ENCODE results near the gene KLC3.
"Not testable (repeated sequence)": the region's sequence is repeated elsewhere in the genome, so short reads cannot be mapped to it uniquely, and the experiment has no call there.

The KLC3 gene

DNA sequence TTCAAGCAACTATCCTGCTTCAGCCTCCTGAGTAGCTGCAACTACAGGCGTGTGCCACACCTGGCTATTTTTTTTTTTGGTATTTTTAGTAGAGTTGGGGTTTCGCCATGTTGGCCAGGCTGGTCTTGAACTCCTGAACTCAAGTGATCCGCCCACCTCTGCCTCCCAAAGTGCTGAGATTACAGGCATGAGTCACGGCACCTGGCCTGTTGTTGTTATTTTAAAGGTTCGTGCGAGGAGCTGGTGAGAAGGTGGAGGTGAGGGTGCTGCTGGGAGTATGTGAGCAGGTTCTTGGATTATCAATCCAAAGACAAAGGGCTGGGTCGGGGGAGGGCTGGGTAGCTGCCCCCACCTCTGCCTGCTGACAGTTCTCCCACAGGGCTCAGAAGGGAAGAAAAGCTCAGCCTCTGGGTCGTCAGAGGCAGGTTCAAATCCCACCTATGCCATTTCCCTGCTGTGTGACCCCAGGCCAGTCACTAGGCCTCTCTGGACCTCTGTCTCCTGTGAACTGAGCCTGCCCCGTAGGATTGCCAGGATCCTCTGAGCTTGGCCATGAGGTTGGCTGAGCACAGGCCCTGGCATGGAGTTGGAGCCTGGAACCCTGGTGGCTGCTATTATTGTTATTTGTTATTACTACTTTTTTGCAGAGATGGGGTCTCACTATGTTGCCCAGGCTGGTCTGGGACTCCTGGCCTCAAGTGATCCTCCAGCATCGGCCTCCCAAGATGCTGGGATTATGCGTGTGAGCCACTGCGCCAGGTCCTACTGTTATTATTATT is 19.4 kb upstream of the KLC3 start:
- DNase-seq: no peak

DNA sequence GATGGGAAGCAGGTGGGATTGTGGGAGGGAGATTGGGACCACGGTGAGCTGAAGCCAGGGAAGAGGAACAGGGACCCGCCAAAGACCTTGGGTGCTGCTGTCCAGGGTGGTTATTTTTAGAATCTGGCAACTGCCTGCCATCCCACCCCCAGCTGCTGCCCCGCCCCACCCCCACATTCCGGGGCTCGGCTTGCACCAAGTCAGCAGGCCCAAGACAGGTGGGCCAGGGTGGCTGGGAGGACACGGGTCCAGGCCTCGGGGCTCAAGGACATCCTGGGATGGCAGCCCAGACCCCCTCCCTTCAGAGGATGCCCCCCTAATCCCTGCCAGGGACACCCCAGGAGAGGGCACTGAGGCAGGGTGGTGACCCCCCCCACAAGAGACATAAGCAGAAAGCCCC is 18.7 kb upstream of the KLC3 start:
- no peak for DNase-seq

DNA sequence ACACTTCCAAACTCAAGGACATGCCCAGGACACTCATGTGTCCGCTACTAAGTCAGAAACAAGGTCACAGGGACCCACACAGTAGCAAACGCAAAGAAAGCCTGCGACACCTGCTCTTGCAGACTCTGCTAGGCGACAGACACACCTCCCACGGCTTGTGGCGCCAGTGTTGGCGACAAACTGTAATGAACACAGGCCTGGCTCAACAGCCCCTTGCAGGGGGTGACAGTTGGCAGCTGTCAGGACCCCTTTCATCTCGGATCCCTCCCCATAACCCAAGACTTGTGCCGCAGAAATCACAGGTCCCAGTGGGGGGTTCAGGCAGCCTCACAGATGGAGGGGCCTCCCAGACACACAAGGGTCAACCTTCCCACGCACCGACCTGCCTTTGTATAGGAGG is 18.2 kb upstream of the KLC3 start:
- no peak for DNase-seq

DNA sequence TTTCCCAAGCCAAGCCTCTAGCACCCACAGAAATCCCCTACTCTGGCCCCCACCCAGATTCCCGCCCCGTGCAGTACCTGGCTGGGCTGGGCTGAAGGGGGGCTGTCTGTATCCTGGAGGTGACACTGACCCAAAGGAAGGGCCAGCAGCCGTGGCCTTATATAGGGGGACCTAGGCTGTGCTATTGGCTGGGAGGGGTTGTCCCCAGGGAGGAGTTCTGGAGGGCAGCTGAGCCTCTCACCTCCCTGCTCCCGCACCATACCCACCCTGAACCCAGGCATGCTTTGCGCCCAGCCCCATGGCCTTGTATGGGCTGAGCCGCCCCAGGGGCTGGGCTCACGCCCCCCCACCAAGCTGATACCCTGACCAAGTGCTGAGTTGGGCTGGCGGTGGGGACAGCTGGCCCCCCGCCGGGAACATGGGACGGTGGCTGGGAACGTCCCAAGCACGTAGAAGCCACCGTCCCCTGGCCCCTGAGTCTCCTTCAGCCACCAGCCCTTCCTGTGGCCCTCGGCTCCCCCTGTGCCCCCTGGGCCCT is 17.7 kb upstream of the KLC3 start, which contains the start of gene CKM:
TSS of gene CKM (minus strand) at position 132 of the 538 bp plus-strand sequence. CDS start 3,162 bp downstream, outside the sequence.
- no peak for DNase-seq

DNA sequence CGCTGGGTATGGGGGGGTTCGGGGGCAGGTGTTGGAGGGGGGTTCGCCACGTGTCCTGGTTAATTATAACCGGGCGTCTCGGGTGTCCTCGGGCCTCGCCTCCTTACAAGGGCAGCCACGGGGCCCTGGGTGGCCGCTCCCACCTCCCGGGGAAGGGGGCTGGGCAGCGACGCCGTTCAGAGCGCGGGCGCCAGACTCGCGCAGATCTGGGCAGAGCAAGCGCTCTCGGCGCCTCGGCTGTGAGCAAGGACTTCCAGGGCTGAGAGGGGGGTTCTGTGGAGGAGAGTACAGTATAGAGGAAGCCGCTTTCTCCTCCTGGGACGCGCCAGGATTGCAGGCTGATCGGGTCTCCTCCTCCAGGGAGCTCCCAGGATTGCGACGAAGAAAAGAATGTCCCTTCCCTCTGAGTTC is 16.9 kb upstream of the KLC3 start:
- DNase-seq: no peak

DNA sequence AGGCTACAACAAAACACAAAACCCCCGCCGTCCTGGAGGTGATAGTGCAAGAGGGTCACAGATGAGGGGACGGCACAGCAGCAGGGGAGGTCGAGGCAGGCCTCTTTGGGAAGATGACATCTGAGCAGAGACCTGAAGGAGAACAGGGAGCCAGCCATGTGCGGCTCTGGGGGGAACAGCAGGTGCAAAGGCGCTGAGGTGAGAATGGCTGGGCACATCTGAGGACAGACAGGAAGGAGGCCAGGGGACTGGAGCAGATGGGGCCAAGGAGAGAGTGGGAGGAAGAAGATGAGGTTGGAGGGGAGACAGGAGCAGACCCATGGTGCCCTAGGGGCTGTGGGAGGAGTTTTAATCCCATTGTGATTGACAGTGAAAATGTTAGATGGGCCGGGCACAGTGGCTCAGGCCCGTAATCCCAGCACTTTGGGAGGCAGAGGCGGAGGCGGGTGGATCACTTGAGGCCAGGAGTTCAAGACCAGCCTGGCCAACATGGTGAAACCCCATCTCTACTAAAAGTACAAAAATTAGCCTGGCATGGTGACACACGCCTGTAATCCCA is 16.1 kb upstream of the KLC3 start:
- DNase-seq: no peak

DNA sequence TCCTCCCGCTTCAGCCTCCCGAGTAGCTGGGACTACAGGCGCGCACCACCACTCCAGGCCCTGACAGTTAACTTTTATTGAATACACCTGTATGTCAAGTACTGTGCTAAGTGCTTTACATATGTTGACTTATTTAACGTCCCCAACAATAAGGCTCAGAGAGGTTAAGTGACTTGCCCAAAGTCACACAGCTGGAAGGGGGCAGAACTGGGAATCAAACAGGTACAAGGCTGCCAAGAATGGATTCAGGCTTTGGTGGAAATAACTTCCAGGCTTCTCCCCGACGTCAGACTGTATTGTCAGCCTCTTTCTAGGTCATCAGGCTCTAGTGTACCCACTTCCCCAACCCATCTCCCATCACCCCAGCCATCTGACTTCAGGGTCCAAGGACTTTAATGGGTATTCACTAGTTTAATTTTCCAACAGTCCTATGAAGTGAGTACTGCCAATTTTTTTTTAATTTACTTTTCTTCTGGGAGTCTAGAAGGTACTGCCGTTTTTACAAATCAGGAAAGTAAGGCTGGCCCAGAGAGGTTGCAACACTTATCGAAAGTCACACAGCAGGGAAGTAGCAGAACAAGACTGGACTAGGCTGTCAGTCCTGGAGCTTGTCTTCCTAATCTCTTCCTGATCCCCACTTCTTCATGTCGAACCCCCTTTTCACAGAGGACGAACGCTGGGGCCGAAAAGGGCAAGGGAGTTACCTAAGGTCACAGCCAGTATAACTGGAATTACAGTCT is 13.0 kb upstream of the KLC3 start:
- no peak for DNase-seq

DNA sequence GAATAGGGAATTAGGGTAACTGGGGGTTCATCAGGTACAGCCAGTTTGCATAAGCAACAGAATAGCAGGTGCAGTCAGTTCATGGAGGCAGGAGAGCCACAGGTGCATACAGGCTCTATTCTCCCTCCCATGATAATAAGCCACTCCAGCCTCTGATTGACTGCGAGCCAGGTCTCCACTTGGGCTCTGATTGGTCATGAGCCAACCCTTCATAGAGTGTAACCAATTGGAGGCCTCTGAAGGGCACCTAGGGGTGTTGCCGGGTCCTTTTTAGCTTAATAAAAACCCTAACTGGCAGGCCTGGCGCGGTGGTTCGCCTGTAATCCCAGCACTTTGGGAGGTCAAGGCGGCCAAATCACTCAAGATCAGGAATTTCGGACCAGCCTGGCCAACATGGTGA is 9.1 kb upstream of the KLC3 start:
- DNase-seq: no peak

DNA sequence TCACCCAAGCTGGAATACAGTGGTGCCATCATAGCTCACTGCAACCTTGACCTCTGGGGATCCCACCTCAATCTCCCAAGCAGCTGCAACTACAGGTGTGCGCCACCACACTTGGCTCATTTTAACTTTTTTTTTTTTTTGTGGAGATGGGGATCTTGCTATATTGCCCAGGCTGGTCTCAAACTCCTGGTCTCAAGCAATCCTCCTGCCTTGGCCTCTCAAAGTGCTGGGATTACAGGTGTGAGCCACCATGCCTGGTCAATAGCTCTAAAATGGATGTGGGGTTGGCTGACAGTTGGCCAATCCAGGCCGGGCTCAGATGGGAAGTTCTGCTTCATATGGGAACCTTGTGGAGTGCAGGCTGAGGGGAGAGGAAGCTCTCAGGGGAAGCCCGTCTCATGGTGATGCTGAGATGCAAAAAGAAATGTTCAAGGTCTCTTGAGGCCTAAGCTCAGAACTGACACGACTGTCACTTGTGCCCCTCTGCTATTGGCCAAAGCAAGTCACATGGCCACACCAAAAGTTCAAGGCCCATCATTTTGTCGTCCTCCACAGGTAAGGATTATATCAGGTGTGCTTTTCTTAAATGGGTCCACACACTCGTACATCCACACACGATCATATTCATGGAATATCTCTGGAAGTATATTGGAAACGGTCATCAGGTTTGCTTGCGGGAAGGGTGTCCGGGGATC is 6.8 kb upstream of the KLC3 start:
- DNase-seq: no peak

DNA sequence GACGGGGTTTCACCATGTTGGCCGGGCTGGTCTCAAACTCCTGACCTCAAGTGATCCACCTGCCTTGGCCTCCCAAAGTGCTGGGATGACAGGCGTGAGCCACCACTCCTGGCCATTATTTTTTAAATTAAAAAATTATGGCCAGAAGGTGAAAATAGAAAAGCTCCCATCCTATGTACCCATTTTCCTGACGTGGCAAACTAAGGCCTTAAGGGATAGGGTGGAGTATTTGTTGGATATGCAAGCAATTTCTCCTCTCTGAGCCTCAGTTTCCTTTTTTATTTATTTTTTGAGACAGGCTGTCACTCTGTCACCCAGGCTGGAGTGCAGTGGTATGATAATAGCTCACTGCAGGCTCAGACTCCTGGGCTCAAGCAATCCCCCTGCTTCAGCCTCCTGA is 5.7 kb upstream of the KLC3 start:
- not testable (repeated sequence) for DNase-seq

DNA sequence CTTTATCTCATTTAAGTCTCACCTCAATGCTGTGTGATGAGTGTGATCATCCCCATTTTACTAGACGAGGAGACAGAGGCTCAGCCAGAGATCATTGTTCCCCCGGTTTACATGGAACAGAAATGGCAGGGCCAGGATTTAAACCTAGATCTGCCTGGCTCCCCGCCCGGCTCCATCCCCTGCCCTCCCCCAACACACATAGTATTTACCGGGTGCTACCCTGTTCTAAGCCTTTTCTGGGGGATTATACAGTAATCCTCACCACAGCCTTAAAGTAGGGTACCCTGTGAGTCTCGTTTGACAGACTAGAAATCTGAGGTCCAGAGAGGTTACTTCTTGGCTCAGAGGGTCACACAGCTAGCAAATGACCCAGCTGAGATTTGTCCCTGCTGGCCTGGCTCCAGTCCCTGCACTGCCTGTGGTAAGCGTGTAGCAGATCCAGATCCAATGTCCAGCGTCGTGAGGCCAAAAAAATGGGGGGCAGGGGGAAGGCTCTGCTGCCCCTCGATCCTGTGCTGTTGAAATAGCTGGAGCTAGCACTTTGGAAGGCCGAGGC is 3.8 kb upstream of the KLC3 start:
- DNase-seq: no peak

DNA sequence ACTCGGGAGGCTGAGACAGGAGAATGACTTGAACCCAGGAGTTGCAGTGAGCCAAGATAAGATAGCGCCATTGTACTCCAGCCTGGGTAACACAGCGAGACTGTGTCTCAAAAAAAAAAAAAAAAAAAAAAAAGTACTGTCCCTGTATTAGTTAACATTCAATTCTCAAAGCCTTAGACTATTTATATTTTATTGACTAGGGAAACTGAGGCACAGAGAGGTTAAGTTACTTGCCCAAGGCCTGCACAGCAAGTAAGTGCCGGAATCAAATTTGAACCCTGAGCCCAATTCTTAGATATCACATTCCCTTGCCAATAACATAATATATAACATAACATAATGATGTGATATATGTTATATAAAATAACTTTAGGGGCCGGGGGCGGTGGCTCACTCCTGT is 921 bp upstream of the KLC3 start:
- DNase-seq: no peak

DNA sequence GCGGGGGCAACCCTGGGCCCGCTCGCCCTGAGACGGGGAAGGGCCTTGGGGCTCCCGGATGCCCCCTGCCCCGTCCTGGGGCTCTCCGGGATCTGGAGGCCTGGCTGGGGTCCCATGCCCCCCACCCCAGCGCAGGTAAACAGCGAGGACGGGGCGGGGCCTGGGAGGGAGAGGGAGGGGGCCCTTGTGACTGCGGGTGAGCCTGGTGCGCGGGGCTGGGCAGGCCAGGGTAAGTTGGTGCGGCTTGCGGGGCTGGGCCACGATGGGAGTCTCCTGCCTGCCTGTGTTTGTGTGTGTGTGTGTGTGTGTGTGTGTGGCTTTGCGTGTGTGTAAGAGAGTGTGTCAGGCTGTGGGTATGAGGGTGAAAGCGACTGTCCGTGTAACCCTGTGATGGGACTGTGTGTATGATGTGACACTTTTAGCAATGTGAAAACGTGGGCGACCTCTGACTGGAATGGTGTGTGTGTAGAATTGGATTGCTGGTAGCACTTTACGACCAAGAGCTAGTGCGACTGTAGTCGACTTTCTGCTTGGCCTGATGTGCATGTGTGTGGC is 426 bp downstream of the KLC3 start:
- no peak for DNase-seq

DNA sequence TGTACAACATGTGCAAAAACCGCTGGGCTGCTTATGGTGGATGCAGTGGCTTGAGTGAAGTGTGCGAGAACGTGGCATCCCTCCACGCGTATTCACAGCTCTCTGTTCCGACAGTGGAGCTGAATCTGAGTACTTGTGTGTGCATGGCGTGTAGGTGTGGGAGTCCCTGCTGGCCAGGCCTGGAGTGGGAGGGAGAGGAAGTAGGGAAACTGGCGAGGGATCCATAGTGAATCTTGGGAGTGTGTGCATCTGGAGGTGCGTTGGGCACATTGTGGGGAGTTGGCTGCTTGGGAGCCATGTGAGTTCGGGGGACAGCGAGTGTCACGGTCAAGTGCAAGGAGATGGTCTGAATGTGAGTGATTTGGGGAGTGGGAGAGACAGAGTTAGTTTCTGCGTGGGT is 2.4 kb downstream of the KLC3 start:
- no peak for DNase-seq

DNA sequence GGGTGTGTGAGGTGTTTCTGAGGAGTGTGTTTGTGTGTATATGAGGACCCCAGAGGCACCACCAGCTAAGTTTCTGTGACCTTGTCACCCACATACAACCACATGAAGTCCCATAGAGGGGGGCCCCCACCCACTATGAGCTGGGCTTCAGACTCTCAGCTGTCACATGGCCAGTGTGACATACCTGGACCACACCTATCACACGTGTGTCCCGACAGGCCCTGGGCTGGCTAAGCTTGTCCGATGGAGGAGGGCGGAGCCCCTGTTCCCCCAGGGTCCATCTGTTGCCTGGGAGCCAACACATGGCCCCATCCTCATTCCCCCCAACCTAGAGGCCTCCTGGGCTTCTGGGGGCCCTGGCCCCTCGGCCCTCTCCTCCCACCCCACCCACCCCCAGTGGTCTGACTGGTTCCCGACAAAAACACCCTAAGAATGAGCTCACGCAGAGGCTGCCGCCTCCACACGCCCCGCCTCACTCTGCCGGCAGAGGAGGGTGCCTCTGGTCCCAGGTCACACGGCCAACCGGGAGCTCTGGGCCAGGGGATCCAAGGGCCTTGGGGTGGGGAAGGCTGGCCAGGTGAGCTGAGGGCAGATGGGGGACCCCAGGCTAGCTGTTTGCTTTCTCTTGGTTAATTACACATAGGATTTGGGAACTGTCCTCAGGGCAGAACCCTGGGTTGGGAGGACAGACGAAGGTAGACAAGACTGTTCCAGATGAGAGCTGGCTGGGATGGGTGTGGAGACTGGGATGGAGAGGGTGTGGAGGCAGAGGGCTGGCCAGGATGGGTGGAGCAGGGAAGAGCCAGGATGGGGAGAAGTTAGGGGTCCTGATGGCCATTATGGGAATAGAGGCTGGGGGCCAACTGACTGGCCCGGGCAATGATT is 4.3 kb downstream of the KLC3 start:
- no peak for DNase-seq

DNA sequence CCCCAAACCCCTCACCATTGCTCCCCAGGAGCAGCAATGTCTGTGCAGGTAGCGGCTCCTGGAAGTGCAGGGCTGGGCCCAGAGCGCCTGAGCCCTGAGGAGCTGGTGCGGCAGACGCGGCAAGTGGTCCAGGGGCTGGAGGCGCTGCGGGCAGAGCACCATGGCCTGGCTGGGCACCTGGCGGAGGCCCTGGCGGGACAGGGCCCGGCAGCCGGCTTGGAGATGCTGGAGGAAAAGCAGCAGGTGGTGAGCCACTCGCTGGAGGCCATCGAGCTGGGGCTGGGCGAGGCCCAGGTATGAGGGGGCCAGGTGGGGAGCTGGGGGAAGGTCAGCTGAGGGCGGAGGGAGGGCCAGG is 4.9 kb downstream of the KLC3 start:
- DNase-seq: no peak

DNA sequence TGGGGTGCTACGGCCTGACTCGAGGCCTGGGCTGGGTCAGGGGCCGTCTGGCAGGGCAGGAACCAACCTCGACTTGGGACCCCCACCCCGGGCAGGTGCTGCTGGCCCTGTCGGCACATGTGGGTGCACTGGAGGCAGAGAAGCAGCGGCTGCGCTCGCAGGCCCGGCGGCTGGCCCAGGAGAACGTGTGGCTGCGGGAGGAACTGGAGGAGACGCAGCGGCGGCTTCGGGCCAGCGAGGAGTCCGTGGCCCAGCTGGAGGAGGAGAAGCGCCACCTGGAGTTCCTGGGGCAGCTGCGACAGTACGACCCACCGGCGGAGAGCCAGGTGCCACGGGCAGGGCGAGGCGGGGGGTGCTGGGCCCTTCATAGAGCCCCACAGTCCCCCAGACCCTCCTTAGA is 5.9 kb downstream of the KLC3 start:
- no peak for DNase-seq

DNA sequence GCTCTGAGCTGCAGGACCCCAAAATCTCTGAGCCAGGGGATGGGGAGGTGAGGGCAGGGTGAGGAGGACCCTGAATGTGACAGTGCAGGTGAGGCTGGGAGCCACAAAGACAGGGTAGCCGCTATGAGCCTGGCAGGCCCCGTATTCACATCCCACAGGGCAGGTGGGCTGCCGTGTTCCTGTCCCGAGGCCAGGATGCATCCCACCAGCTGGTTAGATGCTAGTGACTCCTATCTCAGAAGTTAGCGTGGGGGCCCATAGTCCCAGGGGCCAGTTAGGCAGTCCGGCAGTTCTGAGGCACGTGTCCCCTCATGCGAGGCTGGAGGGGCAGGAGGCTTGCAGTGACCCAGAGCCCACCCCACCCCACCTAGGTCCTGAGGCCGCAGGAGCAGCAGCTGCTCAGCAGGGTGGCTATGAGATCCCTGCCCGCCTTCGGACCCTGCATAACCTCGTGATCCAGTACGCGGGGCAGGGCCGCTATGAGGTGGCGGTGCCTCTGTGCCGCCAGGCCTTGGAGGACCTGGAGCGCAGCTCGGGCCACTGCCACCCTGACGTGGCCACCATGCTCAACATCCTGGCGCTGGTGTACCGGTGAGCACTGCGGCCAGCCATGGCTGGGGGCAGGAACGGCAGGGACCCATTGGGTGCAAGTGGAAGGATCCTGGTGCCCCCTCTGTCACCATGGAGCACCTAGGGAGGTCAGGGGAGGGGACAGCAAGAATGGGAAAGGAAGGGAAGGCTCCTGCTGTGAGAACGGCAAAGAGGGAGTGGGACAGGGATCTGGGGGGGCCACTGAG is 7.2 kb downstream of the KLC3 start:
- DNase-seq: no peak

DNA sequence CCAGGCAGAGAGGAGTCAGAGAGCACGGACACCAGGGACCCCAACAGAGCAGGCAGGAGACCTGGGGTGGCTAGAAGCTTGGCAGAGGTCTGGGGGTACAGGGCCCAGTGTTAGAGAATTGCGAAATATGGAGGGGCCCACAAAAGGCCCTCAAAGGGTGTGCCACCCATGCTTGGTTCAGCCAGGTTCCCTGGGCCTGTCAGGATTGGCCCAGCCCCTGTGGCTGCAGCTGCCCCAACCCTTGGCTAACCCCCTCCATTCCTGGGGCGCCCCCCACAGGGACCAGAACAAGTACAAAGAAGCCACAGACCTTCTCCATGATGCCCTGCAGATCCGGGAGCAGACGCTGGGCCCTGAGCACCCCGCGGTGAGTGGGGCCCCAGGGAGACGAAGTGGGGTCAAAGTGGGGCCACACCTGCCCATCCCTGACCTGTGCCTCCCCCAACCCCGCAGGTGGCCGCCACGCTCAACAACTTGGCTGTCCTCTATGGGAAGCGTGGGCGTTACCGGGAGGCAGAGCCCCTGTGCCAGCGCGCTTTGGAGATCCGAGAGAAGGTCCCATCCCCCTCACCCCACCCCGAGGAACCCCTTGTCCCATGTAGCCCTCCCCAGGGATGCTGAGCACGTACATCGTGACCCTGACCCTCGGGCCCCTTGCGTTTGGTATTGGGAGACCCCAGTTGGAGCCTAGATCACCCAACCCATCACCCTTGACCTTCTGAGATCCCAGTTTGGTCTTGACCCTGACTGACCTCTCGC is 8.0 kb downstream of the KLC3 start:
- no peak for DNase-seq

DNA sequence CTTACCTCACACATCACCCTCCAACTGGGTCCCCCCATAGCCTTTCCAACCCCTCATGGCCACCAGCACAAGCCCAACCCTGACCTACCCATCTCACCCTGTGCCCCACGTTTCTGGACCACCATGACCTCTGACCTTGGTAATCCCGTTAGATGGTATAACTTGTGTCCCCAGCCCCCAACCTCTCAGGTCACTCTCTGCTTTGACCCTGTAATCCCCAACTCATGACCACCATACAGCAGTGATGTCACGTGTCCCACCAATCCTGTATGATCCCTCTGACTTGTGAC is 8.5 kb downstream of the KLC3 start:
- no peak for DNase-seq

Measured in stimulated activated CD4-positive, alpha-beta T cell treated with anti-CD3 and anti-CD28 coated beads, Interleukin-15, amount 100 ng/mL, for 24 hours (primary cell).